GM19455 (cell line): Measurements from ENCODE around the gene PSPH.
"Not testable (repeated sequence)": the region's sequence is repeated elsewhere in the genome, so short reads cannot be mapped to it uniquely, and the experiment has no call there.

ENCODE experiments used
- ATAC-seq: cut with Tn5 transposase; IDR thresholded peaks from one replicate; pipeline ENCODE4 v1.9.1; 2021; ENCODE audit not compliant: unreplicated experiment

PSPH gene

GRCh38 chr7:56051339-56052191 lies at the start of gene PSPH, which contains the start of gene CCT6A:
PSPH (minus strand) TSS chr7:56051444; CDS start chr7:56021212, 30,232 bp downstream.
CCT6A (plus strand) TSS chr7:56051765; CDS start chr7:56051849, 84 bp downstream.
- ATAC-seq: peak; percentile 96

GRCh38 chr7:56099653-56100052 lies 48.4 kb upstream of the PSPH start:
- ATAC-seq: no peak

- not testable (repeated sequence) for ATAC-seq
These were observed 47.2 kb upstream of the PSPH start for GRCh38 chr7:56098187-56099008.

GRCh38 chr7:56097700-56098099 lies 46.5 kb upstream of the PSPH start:
- no peak for ATAC-seq

GRCh38 chr7:56092789-56093531 lies 41.7 kb upstream of the PSPH start, which contains the start of gene PHKG1:
PHKG1 (minus strand) TSS chr7:56092952; CDS start chr7:56088941, 4,011 bp downstream.
- ATAC-seq: no peak

GRCh38 chr7:56092388-56092787 lies 41.1 kb upstream of the PSPH start:
- not testable (repeated sequence) for ATAC-seq

GRCh38 chr7:56091591-56091990 lies 40.3 kb upstream of the PSPH start:
- no peak for ATAC-seq

GRCh38 chr7:56087445-56087844 lies 36.2 kb upstream of the PSPH start:
- no peak for ATAC-seq

GRCh38 chr7:56086761-56087160 lies 35.5 kb upstream of the PSPH start:
- ATAC-seq: no peak

- no peak for ATAC-seq
These were observed 32.0 kb upstream of the PSPH start for GRCh38 chr7:56083150-56083785.

- no peak for ATAC-seq
These were observed 30.5 kb upstream of the PSPH start for GRCh38 chr7:56081626-56082340.

GRCh38 chr7:56080726-56081435 lies 29.6 kb upstream of the PSPH start:
- ATAC-seq: not testable (repeated sequence)

GRCh38 chr7:56079450-56080185 lies 28.4 kb upstream of the PSPH start:
- no peak for ATAC-seq

GRCh38 chr7:56078196-56078595 lies 27.0 kb upstream of the PSPH start:
- no peak for ATAC-seq

GRCh38 chr7:56077681-56078080 lies 26.4 kb upstream of the PSPH start:
- ATAC-seq: no peak

- ATAC-seq: peak; percentile 76
These were observed 23.1 kb upstream of the PSPH start for GRCh38 chr7:56074371-56074791.

- ATAC-seq: not testable (repeated sequence)
These were observed 15.1 kb upstream of the PSPH start for GRCh38 chr7:56066376-56066775.

- ATAC-seq: peak; percentile 90
These were observed 12.8 kb upstream of the PSPH start, which contains the start of gene SUMF2 for GRCh38 chr7:56063882-56064625. SUMF2 (plus strand) TSS chr7:56064286; CDS start chr7:56064312, 26 bp downstream.
